ENCODE data around the gene TMEM184B.

Gene TMEM184B

DNA sequence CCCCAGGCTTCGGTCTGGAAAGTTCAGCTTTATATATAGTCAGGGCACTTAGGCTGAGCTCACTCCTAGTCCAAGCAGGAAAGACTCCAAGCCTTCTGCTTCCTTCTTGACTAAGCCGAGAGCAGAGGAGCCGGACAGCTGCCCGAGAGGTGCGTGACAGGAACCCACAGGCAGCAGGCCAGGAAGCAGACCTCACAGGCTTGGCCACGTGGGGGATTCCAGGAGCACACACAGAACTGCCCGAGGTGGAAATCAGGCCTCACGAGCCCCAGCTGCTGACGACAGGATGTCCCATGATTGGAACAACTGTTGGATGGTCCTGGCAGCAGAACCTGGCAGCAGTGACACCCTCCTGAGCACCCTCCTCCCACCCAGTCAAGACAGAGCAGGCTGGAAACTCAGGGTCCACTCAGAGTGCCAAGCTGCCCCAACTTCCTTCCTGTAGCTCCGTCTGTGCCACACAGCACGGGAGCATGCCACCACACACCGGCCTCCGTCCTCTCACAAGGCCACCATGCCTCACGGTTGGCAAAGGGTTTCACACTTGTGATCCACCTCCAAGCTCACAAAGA lies 96.6 kb downstream of the TMEM184B start:
- no peak for DNase-seq

DNA sequence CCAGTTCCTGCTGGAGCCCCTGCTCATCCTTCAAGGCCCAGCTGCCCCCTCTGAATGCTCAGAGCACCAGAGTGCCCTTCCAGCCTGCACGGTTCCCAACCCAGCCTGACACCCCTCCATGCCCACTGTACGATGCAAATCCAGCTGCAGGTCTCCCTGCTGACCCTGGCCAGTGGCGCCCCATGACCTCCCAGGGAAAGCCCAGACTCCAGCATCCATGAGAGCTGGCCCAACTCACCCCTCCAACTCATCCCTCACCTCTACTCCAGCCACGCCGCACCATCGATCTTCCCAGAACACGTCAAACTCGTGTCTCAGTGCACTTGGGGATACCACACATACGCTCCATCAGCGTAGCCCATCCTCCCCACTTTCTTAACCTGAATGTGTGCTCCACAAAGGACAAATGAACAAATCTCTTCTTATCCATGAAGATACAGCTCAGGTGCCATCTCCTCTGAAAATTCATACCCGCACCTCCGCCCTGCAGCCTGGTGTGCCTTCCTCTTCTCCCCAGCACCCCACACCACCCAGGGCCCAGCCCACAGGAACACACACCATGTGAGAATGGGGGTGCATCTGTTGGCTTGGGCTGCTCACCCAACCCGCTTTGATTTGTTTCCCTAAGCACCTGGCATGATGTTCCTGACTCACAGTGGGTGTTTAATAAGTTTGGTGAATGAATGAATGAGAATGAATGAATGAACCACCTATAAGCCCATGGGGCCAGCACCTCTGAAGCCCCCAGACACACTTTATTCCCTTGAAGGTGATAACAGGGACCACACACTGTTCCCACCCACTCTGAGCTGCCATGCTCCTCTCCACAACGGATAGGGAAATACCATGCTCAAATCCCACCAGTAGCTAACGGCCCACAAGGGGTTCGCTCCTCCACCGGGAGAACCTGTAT lies 97.3 kb downstream of the TMEM184B start:
- DNase-seq = no peak

DNA sequence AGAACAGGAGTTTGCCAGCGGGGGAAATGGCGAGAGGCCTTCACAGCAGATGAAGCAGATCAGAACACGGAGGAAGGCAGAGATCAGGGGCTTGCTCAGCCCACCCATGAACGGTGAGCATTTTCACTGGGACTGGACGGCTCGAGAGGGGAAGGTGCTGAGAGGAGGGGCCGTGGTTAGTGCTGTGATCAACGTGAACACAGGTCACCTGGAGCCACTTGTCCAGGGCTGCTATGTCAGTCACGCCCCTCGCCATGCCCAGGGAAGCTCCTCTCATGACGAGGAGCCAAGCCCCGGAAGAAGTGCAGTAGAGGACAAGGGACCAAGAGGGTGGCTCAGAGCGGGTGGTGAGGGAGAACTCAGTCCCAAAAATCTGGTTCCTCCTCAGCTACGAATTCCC lies 98.2 kb downstream of the TMEM184B start:
- DNase-seq = no peak

- DNase-seq = no peak
Measured at GRCh38 chr22:38173641-38173906, 99.2 kb downstream of the TMEM184B start.

GRCh38 chr22:38172832-38173640 lies 99.8 kb downstream of the TMEM184B start:
- DNase-seq = no peak

- no peak for DNase-seq
Measured at GRCh38 chr22:38171927-38172831, 100.6 kb downstream of the TMEM184B start.

DNA sequence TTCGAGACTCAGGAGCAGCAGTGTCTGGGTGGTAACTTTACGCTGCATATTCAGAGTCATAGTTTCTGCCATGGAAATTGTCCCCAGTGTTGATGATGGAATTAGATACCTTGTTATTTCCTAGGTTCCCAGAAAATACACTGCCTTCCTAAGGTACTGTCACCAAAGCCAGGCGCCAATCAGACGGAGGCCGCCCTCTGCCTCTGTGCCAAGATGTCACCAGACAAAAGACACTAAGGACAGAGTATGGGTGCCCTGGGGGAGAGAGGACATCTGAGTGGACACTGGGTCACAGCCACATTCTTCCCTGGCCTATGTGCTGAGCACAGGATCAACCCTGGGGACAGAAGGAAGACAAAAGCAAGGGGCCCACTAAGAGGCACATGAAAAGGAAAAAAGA lies 102.3 kb downstream of the TMEM184B start:
- no peak for DNase-seq
